IMR-90 (cell line): ENCODE data around the gene HRH2. TPM values are rescaled to one million over a fixed set of nuclear protein-coding genes. Genes with fewer than 3 reads are reported as not detected.
A peak's percentile ranks its signal among the peaks of the same experiment; 100 is the strongest.

Source experiments
- ATAC-seq: fragments of 200-7000 bp; cut with Tn5 transposase; 2 replicates; pipeline ENCODE4 v1.9.1; 2020; ENCODE audit warnings: low read depth, mild to moderate bottlenecking, moderate library complexity
- BruUV-seq: library from RNA; stranded (reverse); fragments of 400-500 nt; replicated peaks from 2 replicates; lab custom pipeline; 2021; lab: Mats Ljungman, UMichigan
- CTCF ChIA-PET: fragments of 300-600 bp; formaldehyde crosslinking; extraction: SDS; loops from one replicate; lab custom pipeline; 2021; ENCODE audit warnings: antibody characterized with exemption; lab: Yijun Ruan, JAX
- POLR2A ChIA-PET: fragments of 300-600 bp; sonication (Branson Sonifier 250); formaldehyde crosslinking; loops from one replicate; lab custom pipeline; 2022; ENCODE audit warnings: antibody characterized with exemption; ENCODE audit not compliant: unreplicated experiment; lab: Charles Lee
- DNase-seq: peaks from one replicate; pipeline ENCODE4 v3.0.0; 2013
- H2AFZ ChIP-seq: replicated peaks from 2 replicates; pipeline ENCODE3; 2013; ENCODE audit warnings: low read length, mild to moderate bottlenecking; ENCODE audit not compliant: poor library complexity
- H2AK5ac ChIP-seq: 2 replicates; pipeline ENCODE4 v1.6.1; 2013; ENCODE audit warnings: low read depth, low read length, inconsistent platforms
- H2AK9ac ChIP-seq: replicated peaks from 2 replicates; pipeline ENCODE3; 2013; ENCODE audit warnings: mild to moderate bottlenecking, low read depth, low read length, moderate library complexity; ENCODE audit not compliant: poor library complexity
- H2BK120ac ChIP-seq: 2 replicates; pipeline ENCODE4 v1.6.1; 2013; ENCODE audit warnings: low read depth, low read length, inconsistent platforms
- H2BK15ac ChIP-seq: 3 replicates; pipeline ENCODE4 v1.6.1; 2013; ENCODE audit warnings: low read depth, low read length, inconsistent platforms
- H2BK20ac ChIP-seq: 2 replicates; pipeline ENCODE4 v1.6.1; 2013; ENCODE audit warnings: low read depth, mild to moderate bottlenecking, inconsistent platforms, low read length, moderate library complexity
- H2BK5ac ChIP-seq: 2 replicates; pipeline ENCODE4 v1.6.1; 2013; ENCODE audit warnings: mild to moderate bottlenecking, low read depth, low read length, inconsistent platforms; ENCODE audit not compliant: poor library complexity, severe bottlenecking
- H3K14ac ChIP-seq: replicated peaks from 2 replicates; pipeline ENCODE4 v1.6.1; 2013; ENCODE audit warnings: low read depth, low read length, inconsistent platforms
- H3K18ac ChIP-seq: 2 replicates; pipeline ENCODE4 v1.6.1; 2013; ENCODE audit warnings: low read depth, low read length, control low read depth
- H3K23ac ChIP-seq: 2 replicates; pipeline ENCODE4 v1.6.1; 2013; ENCODE audit warnings: low read depth, low read length, inconsistent platforms
- H3K27ac ChIP-seq: 2 replicates; pipeline ENCODE4 v1.5.1; 2013; ENCODE audit warnings: mild to moderate bottlenecking, control low read depth, low read length; ENCODE audit not compliant: insufficient read depth
- H3K27me3 ChIP-seq: 2 replicates; pipeline ENCODE4 v1.6.1; 2013; ENCODE audit warnings: low read length; ENCODE audit not compliant: control insufficient read depth, insufficient read depth
- H3K36me3 ChIP-seq: 2 replicates; pipeline ENCODE4 v1.6.1; 2013; ENCODE audit warnings: low read length, mixed read lengths; ENCODE audit not compliant: control insufficient read depth, insufficient read depth
- H3K4ac ChIP-seq: 2 replicates; pipeline ENCODE4 v1.6.1; 2013; ENCODE audit warnings: low read depth, low read length, inconsistent platforms
- H3K4me1 ChIP-seq: 2 replicates; pipeline ENCODE4 v1.6.1; 2013; ENCODE audit warnings: low read length, mixed read lengths; ENCODE audit not compliant: control insufficient read depth, insufficient read depth
- H3K4me2 ChIP-seq: 2 replicates; pipeline ENCODE4 v1.6.1; 2013; ENCODE audit warnings: low read depth, mild to moderate bottlenecking, control low read depth, low read length, moderate library complexity
- H3K4me3 ChIP-seq: 2 replicates; pipeline ENCODE4 v1.5.1; 2013; ENCODE audit warnings: low read depth, mild to moderate bottlenecking, control low read depth, low read length, moderate library complexity; ENCODE audit not compliant: insufficient read depth
- H3K56ac ChIP-seq: 2 replicates; pipeline ENCODE4 v1.6.1; 2013; ENCODE audit warnings: low read length, inconsistent platforms; ENCODE audit not compliant: insufficient read depth; ENCODE audit errors: extremely low read depth
- H3K79me1 ChIP-seq, 2 experiments: 2 replicates each; pipeline ENCODE4 v1.6.1; 2013; ENCODE audit warnings: low read length in 2 of 2, inconsistent platforms in 1 of 2, low read depth in 1 of 2
- H3K9ac ChIP-seq: 2 replicates; pipeline ENCODE4 v1.6.1; 2013; ENCODE audit warnings: low read depth, low read length, control low read depth
- H3K9me1 ChIP-seq: 2 replicates; pipeline ENCODE4 v1.6.1; 2013; ENCODE audit warnings: low read length, inconsistent platforms; ENCODE audit not compliant: insufficient read depth
- H3K9me3 ChIP-seq: 2 replicates; pipeline ENCODE4 v1.6.1; 2013; ENCODE audit warnings: low read length; ENCODE audit not compliant: control insufficient read depth, insufficient read depth
- H4K20me1 ChIP-seq: 2 replicates; pipeline ENCODE4 v1.6.1; 2013; ENCODE audit warnings: low read length, inconsistent platforms; ENCODE audit not compliant: insufficient read depth
- H4K5ac ChIP-seq: 2 replicates; pipeline ENCODE4 v1.6.1; 2013; ENCODE audit warnings: mild to moderate bottlenecking, low read depth, low read length, control low read depth
- H4K8ac ChIP-seq, 2 experiments: 2 replicates each; pipeline ENCODE4 v1.6.1; 2013; ENCODE audit warnings: low read depth in 2 of 2, low read length in 2 of 2, control low read depth in 1 of 2, inconsistent platforms in 1 of 2
- H4K91ac ChIP-seq: 2 replicates; pipeline ENCODE4 v1.6.1; 2013; ENCODE audit warnings: low read depth, low read length, inconsistent platforms; ENCODE audit not compliant: insufficient read depth
- CEBPB ChIP-seq: IDR thresholded peaks from 2 replicates; pipeline ENCODE4 v1.6.1; 2012; ENCODE audit warnings: low read depth, low read length, improper control_type of control experiment
- CHD1 ChIP-seq: IDR thresholded peaks from 2 replicates; pipeline ENCODE4 v1.6.1; 2012; ENCODE audit warnings: low read depth, low read length, improper control_type of control experiment
- MAFK ChIP-seq: IDR thresholded peaks from 2 replicates; pipeline ENCODE4 v1.6.1; 2012; ENCODE audit warnings: low read depth, low read length, improper control_type of control experiment
- MAZ ChIP-seq: IDR thresholded peaks from 2 replicates; pipeline ENCODE4 v1.6.1; 2012; ENCODE audit warnings: low read depth, mild to moderate bottlenecking, low read length, improper control_type of control experiment, moderate library complexity, borderline replicate concordance
- WGBS, 2 experiments: methylation state at CpG; one replicate each; pipeline versions ENCODE4 v1.1.5 to v1.1.7; 2013; ENCODE audit warnings: missing lambda C conversion rate in 2 of 2; ENCODE audit not compliant: insufficient read length in 1 of 2; ENCODE audit errors: extremely low coverage in 2 of 2; 5-methylcytosine and 5-hydroxymethylcytosine counted together
- dilution Hi-C: fragments of 300-500 bp; cut with HindIII; formaldehyde crosslinking; loops from one replicate; pipeline ENCODE4 v1.14.3; 2018; ENCODE audit warnings: low sequenced_read_pairs; ENCODE audit not compliant: unreplicated experiment
- in situ Hi-C: fragments of 300-500 bp; cut with MboI; formaldehyde crosslinking; loops from 3 replicates; pipeline ENCODE4 v1.14.3; 2019; ENCODE audit warnings: low sequenced_read_pairs, inconsistent platforms, mixed read lengths
- intact Hi-C: fragments of 100-400 bp; cut with micrococcal nuclease; formaldehyde crosslinking; loops from 2 replicates; pipeline ENCODE4 v1.10.0; 2022
- polyA plus RNA-seq, 3 experiments: library from polyadenylated mRNA; depleted of rRNA; stranded (reverse); fragments of >200 nt; gene quantifications; 2 replicates each; pipeline ENCODE4 v1.2.3, GENCODE V29; 2012; ENCODE audit warnings: low replicate concordance in 1 of 3
- total RNA-seq: library from RNA; depleted of rRNA; stranded (reverse); fragments of >200 nt; gene quantifications from 2 replicates; pipeline ENCODE4 v1.2.3, GENCODE V29; 2012

Gene HRH2
- total and polyA plus RNA-seq, 2 of the 4 experiments (the other 2 are of a cell fraction): not detected

DNA sequence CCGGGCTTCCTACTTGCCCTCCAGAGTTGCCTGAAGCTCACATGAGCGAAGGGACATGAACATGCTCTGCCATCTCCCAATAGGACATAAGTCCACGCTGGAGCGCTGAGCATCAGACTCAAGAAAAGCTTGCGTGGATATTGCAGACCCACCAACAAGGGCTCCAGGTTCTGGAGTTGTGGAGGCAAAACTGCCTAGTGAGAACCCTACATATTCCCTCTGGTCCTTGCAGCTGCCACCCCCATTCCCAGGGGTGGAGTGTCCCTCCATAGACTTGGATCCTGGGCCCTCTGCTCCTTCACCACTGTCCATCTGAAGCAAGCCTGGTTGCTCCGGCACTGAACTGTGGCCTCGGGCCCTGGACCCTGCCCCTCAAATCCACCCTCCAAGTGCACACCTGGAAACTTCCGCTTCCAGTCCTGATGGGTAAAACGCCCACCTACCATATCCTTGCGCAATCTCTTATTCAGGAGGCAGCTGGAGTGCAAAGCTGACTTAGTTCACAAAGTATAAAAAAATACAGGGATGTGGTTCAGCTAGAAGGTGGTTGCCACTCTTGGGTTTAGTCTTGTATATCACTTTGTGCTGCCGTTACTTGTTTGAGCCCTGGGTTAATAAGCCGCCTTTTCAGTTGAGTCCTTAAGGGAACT is 28.0 kb downstream of the HRH2 start:
- no peak overlapping the region for H2BK5ac ChIP-seq
- in situ Hi-C loops: no loop called here

More for the DNA sequence above, 28.0 kb downstream of the HRH2 start:
- no peak for ATAC-seq
- Histone ChIP-seq H2BK20ac (no peak overlapping the region), H4K8ac (no peak overlapping the region), H3K18ac (no peak overlapping the region), H2AFZ (no peak overlapping the region), H3K56ac (no peak overlapping the region), H2BK120ac (no peak overlapping the region), H3K36me3 (no peaks in the 10 kb centered on the region), H2AK5ac (no peak overlapping the region), H4K20me1 (no peaks in the 10 kb centered on the region), H2AK9ac (no peak overlapping the region), H3K4me1 (no peaks in the 10 kb centered on the region), H3K4me2 (no peak overlapping the region), H3K9me1 (no peaks in the 10 kb centered on the region), H3K4me3 (no peak overlapping the region), H3K79me1 (no peaks in the 10 kb centered on the region), H3K9ac (no peak overlapping the region), H3K27ac (no peak overlapping the region), H4K5ac (no peak overlapping the region), H3K27me3 (no peaks in the 10 kb centered on the region), H2BK15ac (no peak overlapping the region), H3K4ac (no peak overlapping the region), H3K14ac (no peak overlapping the region), H3K23ac (no peak overlapping the region), H4K91ac (no peak overlapping the region), H3K9me3 (peaks cover 10% of the 10 kb centered on the region)
- CTCF ChIA-PET: no interaction called here
- dilution Hi-C loops: no loop called here
- intact Hi-C loops: loop anchor here (1.0 kb wide), 1 partner anchor 23 kb away; no protein-coding TSS in a partner anchor
- TF ChIP-seq CHD1 (no peak), CEBPB (peak; percentile 52), MAFK (no peak), MAZ (no peak)
- DNase-seq: no peak
- no TSS peak for BruUV-seq
- WGBS, 2 experiments: 90% methylated on average over 2 of the region's 12 CpGs; no CpG with 5 or more reads in 1 of the 2 experiments
- POLR2A ChIA-PET: no interaction called here
